ENCODE data around the gene PI4K2A.

The PI4K2A gene

GRCh38 chr10:97596101-97597082 is 44.1 kb upstream of the PI4K2A start:
- peaks cover 9% of the 10 kb centered on the region for H3K4me1 ChIP-seq (ENCODE audit: low read depth, poor library complexity, severe bottlenecking)
- no peak overlapping the region for H3K4me3 ChIP-seq (IDR thresholded peaks at IDR 0.05; ENCODE audit: insufficient read depth, low read depth, low read length)
- H2AFZ ChIP-seq (ENCODE audit: low read depth): no peak overlapping the region
- no peaks in the 10 kb centered on the region for H4K20me1 ChIP-seq (ENCODE audit: insufficient read depth)
- H3K27me3 ChIP-seq (ENCODE audit: insufficient read depth, low read depth): no peaks in the 10 kb centered on the region
- H3K36me3 ChIP-seq (ENCODE audit: insufficient read depth): no peaks in the 10 kb centered on the region
- H3K4me2 ChIP-seq: no peak overlapping the region
- no peak overlapping the region for H3K27ac ChIP-seq
- no peaks in the 10 kb centered on the region for H3K79me2 ChIP-seq (ENCODE audit: insufficient read depth, low read depth)
- H3K9ac ChIP-seq: no peak overlapping the region
- TF ChIP-seq CTCF (conservative IDR thresholded peaks at IDR 0.05; ENCODE audit: low read depth, low read length): no peak

GRCh38 chr10:97597778-97598177 is 42.7 kb upstream of the PI4K2A start:
- Histone ChIP-seq H3K9ac (no peak overlapping the region), H3K36me3 (ENCODE audit: insufficient read depth) (no peaks in the 10 kb centered on the region), H3K4me2 (no peak overlapping the region), H2AFZ (ENCODE audit: low read depth) (no peak overlapping the region), H3K27me3 (ENCODE audit: insufficient read depth, low read depth) (no peaks in the 10 kb centered on the region), H4K20me1 (ENCODE audit: insufficient read depth) (no peaks in the 10 kb centered on the region), H3K79me2 (ENCODE audit: insufficient read depth, low read depth) (no peaks in the 10 kb centered on the region), H3K4me1 (ENCODE audit: low read depth, poor library complexity, severe bottlenecking) (peaks cover 9% of the 10 kb centered on the region), H3K27ac (no peak overlapping the region), H3K4me3 (IDR thresholded peaks at IDR 0.05; ENCODE audit: insufficient read depth, low read depth, low read length) (no peak overlapping the region)
- TF ChIP-seq CTCF (conservative IDR thresholded peaks at IDR 0.05; ENCODE audit: low read depth, low read length): no peak

- Histone ChIP-seq H3K4me2 (no peak overlapping the region), H3K4me1 (ENCODE audit: low read depth, poor library complexity, severe bottlenecking) (peaks cover 9% of the 10 kb centered on the region), H3K36me3 (ENCODE audit: insufficient read depth) (no peaks in the 10 kb centered on the region), H3K9ac (no peak overlapping the region), H2AFZ (ENCODE audit: low read depth) (no peak overlapping the region), H4K20me1 (ENCODE audit: insufficient read depth) (no peaks in the 10 kb centered on the region), H3K4me3 (IDR thresholded peaks at IDR 0.05; ENCODE audit: insufficient read depth, low read depth, low read length) (no peak overlapping the region), H3K27me3 (ENCODE audit: insufficient read depth, low read depth) (no peaks in the 10 kb centered on the region), H3K79me2 (ENCODE audit: insufficient read depth, low read depth) (no peaks in the 10 kb centered on the region), H3K27ac (no peak overlapping the region)
- no peak for TF ChIP-seq CTCF (conservative IDR thresholded peaks at IDR 0.05; ENCODE audit: low read depth, low read length)
These were observed 41.8 kb upstream of the PI4K2A start for GRCh38 chr10:97598407-97599271.

- Histone ChIP-seq H4K20me1 (ENCODE audit: insufficient read depth) (no peaks in the 10 kb centered on the region), H3K4me2 (no peak overlapping the region), H2AFZ (ENCODE audit: low read depth) (no peak overlapping the region), H3K27ac (no peak overlapping the region), H3K36me3 (ENCODE audit: insufficient read depth) (no peaks in the 10 kb centered on the region), H3K27me3 (ENCODE audit: insufficient read depth, low read depth) (no peaks in the 10 kb centered on the region), H3K79me2 (ENCODE audit: insufficient read depth, low read depth) (no peaks in the 10 kb centered on the region), H3K4me3 (IDR thresholded peaks at IDR 0.05; ENCODE audit: insufficient read depth, low read depth, low read length) (no peak overlapping the region), H3K9ac (no peak overlapping the region), H3K4me1 (ENCODE audit: low read depth, poor library complexity, severe bottlenecking) (peaks cover 9% of the 10 kb centered on the region)
- TF ChIP-seq CTCF (conservative IDR thresholded peaks at IDR 0.05; ENCODE audit: low read depth, low read length): no peak
These were observed 41.2 kb upstream of the PI4K2A start for GRCh38 chr10:97599272-97599619.
